ENCODE measurements around the gene RNF8.
"Not testable (repeated sequence)": the region's sequence is repeated elsewhere in the genome, so short reads cannot be mapped to it uniquely, and the experiment has no call there.

RNF8 gene

GRCh38 chr6:37321516-37322415 is 32.0 kb upstream of the RNF8 start:
- DNase-seq, result no peak

- no peak for DNase-seq
Measured at GRCh38 chr6:37323580-37323979, 30.2 kb upstream of the RNF8 start.

GRCh38 chr6:37324131-37325033 is 29.4 kb upstream of the RNF8 start:
- no peak for DNase-seq

GRCh38 chr6:37330345-37330744 is 23.4 kb upstream of the RNF8 start:
- DNase-seq, result not testable (repeated sequence)

GRCh38 chr6:37331047-37331446 is 22.7 kb upstream of the RNF8 start:
- no peak for DNase-seq

GRCh38 chr6:37332894-37333293 is 20.9 kb upstream of the RNF8 start:
- DNase-seq, result no peak

GRCh38 chr6:37334047-37334446 is 19.7 kb upstream of the RNF8 start:
- no peak for DNase-seq

GRCh38 chr6:37338317-37338716 is 15.5 kb upstream of the RNF8 start:
- not testable (repeated sequence) for DNase-seq

GRCh38 chr6:37338745-37339255 is 15.0 kb upstream of the RNF8 start:
- DNase-seq, result no peak

GRCh38 chr6:37339741-37340638 is 13.8 kb upstream of the RNF8 start:
- DNase-seq, result no peak

GRCh38 chr6:37340639-37340943 is 13.2 kb upstream of the RNF8 start:
- no peak for DNase-seq

- no peak for DNase-seq
Measured at GRCh38 chr6:37343248-37343647, 10.5 kb upstream of the RNF8 start.

- no peak for DNase-seq
Measured at GRCh38 chr6:37344308-37344707, 9.5 kb upstream of the RNF8 start.

GRCh38 chr6:37345804-37346203 is 8.0 kb upstream of the RNF8 start:
- not testable (repeated sequence) for DNase-seq

- DNase-seq, result no peak
Measured at GRCh38 chr6:37347177-37347576, 6.6 kb upstream of the RNF8 start.

- no peak for DNase-seq
Measured at GRCh38 chr6:37347670-37348111, 6.1 kb upstream of the RNF8 start.

- DNase-seq, result no peak
Measured at GRCh38 chr6:37351027-37351426, 2.8 kb upstream of the RNF8 start.

- DNase-seq, result no peak
Measured at GRCh38 chr6:37352384-37352783, 1.4 kb upstream of the RNF8 start.

- no peak for DNase-seq
Measured at GRCh38 chr6:37354526-37355384, 972 bp downstream of the RNF8 start.

- DNase-seq, result no peak
Measured at GRCh38 chr6:37357288-37357687, 3.5 kb downstream of the RNF8 start.

GRCh38 chr6:37357860-37358259 is 4.1 kb downstream of the RNF8 start:
- DNase-seq, result no peak

- DNase-seq, result no peak
Measured at GRCh38 chr6:37359039-37359438, 5.3 kb downstream of the RNF8 start.
